Heart left ventricle (tissue), 16 donors: ENCODE data around the gene CSNK1E. TPM values are rescaled to one million over a fixed set of nuclear protein-coding genes. Genes with fewer than 3 reads are reported as not detected.

Experiments used
- ATAC-seq, 4 donors: fragments of 200-7000 bp; cut with Tn5 transposase; one replicate each; pipeline ENCODE4 v1.9.1; 2020 to 2022; ENCODE audit warnings: moderate library complexity in 4 of 4, mild to moderate bottlenecking in 3 of 4, moderate number of reproducible peaks in 1 of 4
- DNase-seq, 5 donors: peaks; one replicate each; pipeline ENCODE4 v3.0.0-alpha.2; 2020
- H3K27ac ChIP-seq, 12 donors: fragments of 200-600 bp; sonication (generic) in 4 of 12; one replicate each; pipeline versions ENCODE4 v1.5.0 to v1.8.0; 2016 to 2022; ENCODE audit warnings: mild to moderate bottlenecking in 2 of 12
- H3K27me3 ChIP-seq, 9 donors: fragments of 200-600 bp; sonication (generic) in 2 of 9; one replicate each; pipeline versions ENCODE4 v1.5.1 to v1.8.0; 2016 to 2022; ENCODE audit warnings: mild to moderate bottlenecking in 3 of 9
- H3K36me3 ChIP-seq, 9 donors: fragments of 200-600 bp; sonication (generic) in 2 of 9; one replicate each; pipeline versions ENCODE4 v1.5.0 to v1.8.0; 2018 to 2022; ENCODE audit warnings: mild to moderate bottlenecking in 2 of 9
- H3K4me1 ChIP-seq, 12 donors: fragments of 200-600 bp; sonication (generic) in 4 of 12; one replicate each; pipeline versions ENCODE4 v1.5.0 to v1.8.0; 2016 to 2022; ENCODE audit warnings: mild to moderate bottlenecking in 3 of 12
- H3K4me3 ChIP-seq, 12 donors: fragments of 200-600 bp; sonication (generic) in 4 of 12; one replicate each; pipeline versions ENCODE4 v1.5.0 to v1.8.0; 2017 to 2022; ENCODE audit warnings: mild to moderate bottlenecking in 9 of 12, moderate library complexity in 4 of 12
- H3K9me3 ChIP-seq, 12 donors: fragments of 200-600 bp; sonication (generic) in 4 of 12; one replicate each; pipeline versions ENCODE4 v1.5.0 to v1.8.0; 2016 to 2022; ENCODE audit warnings: mild to moderate bottlenecking in 1 of 12
- POLR2A ChIP-seq, 2 donors: fragments of 450-650 bp; IDR thresholded peaks; one replicate each; pipeline ENCODE4 v1.6.1; 2017; ENCODE audit warnings: antibody characterized with exemption in 2 of 2, mild to moderate bottlenecking in 2 of 2, moderate library complexity in 2 of 2
- WGBS, 4 donors: extraction: QIAGEN DNeasy Blood & Tissue Kit in 2 of 4; methylation state at CpG; one replicate each; pipeline versions ENCODE4 v1.1.5 to v1.1.7; 2013 to 2018; 5-methylcytosine and 5-hydroxymethylcytosine counted together
- intact Hi-C, 10 donors: fragments of 100-400 bp; cut with DNase I; formaldehyde crosslinking; loops; one replicate each; pipeline versions ENCODE4 v1.11.1 to v1.14.2; 2022
- polyA plus RNA-seq, 2 donors: library from polyadenylated mRNA; stranded (reverse); fragments of 200-250 nt; gene quantifications; one replicate each; pipeline ENCODE4 v1.2.3, GENCODE V29; 2013
- total RNA-seq, 9 donors: library from RNA; depleted of rRNA in 2 of 9; stranded (reverse); fragments of >200 nt in 2 of 9; fragmentation: NEBNext Ultra II Directional in 3 of 9; extraction: Animal tissue kit (Norgen Biotek cat#: 25700) in 3 of 9; gene quantifications; one replicate each; pipeline versions ENCODE4 v1.1.0 to v1.2.4, GENCODE V29; 2016 to 2023
- TF ChIP-seq, protein P1 (sequence below), 12 donors: fragments of 200-600 bp; sonication (generic) in 4 of 12; IDR thresholded peaks; one replicate each; pipeline versions ENCODE4 v1.5.0 to v1.8.0; 2018 to 2022; ENCODE audit warnings: antibody characterized with exemption in 12 of 12, mild to moderate bottlenecking in 5 of 12
- donor health status: ischemic (EF 13 %, LVEDD 7.1; RV severe dilation, severe dysfunction).
- donor health status: healthy with polysubstance abuse.
- donor health status: DM: no; HTN: yes; CAD: no.
- donor health status: DM: no; HTN: no; CAD: no.
- donor health status: ischemic (EF 25% LVEDD 6.9; RV normal size, moderate dysfunction).
- donor health status: ischemic (EF 25% LVEDD 5.7; RV mildly dilated, moderate dysfunction).
- donor health status: healthy.
- donor health status: DM: yes; HTN: yes; CAD: no.
- donor health status: ischemic (EF 35%, LVEDD 5.7; RV mildly dilated, moderate dysfunction).
- donor health status: nonischemic (EF 11% LVEDD 7.7; RV severe dilation, severe dysfunction).
- donor health status: DM: yes; HTN: yes; CAD: no.
- donor health status: PGD.
- donor health status: ischemic (EF 29% LVEDD 5.4; RV normal size, mild dysfunction).
- donor health status: nonischemic (EF 23%, LVEDD 6.1; RV moderate dilation, normal function).

Gene CSNK1E
- total and polyA plus RNA-seq, 11 donors: 59.7 to 125 (median 72.6) TPM

DNA sequence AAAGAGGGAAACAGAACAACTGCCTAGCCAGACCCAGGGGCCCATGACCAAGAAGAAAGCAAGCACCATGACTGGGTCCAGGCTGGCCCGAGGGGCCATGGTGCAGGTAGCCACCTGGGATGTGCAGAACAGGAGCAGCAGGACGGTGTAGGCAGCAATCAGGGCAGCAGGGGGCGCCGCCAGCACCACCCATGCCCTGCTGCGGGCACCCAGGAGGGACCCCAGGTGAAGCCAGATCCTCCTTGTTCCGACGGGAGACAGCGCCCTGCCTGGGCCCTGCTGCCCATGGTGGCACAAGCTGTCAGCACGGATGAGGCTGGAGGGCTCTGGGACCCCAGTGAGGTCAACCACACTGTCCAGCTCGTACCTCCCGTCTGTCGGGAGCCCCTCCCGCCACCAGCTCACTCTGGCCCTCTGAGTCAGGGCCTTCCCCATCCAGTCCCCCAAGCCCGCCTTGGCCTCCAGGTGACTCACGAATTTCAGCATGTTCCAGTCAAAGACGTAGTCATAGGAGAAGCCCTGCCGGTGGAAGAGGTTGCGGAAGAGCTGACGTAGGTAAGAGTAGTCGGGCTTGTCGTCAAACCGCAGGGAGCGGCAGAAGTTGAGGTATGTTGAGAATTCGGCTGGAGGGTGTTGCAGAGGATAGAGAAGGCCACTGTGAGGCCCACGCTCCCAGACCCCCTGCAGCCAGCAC is 18.8 kb downstream of the CSNK1E start:
- Histone ChIP-seq H3K27ac (no peak overlapping the region), H3K27me3 (no peaks in the 10 kb centered on the region), H3K4me3 (no peak overlapping the region), H3K9me3 (no peaks in the 10 kb centered on the region), H3K4me1 (peaks cover 0 to 32% (median 7%) of the 10 kb centered on the region in 12 donors), H3K36me3 (peaks cover 0 to 100% (median 97%) of the 10 kb centered on the region in 9 donors)
- ATAC-seq: peak in 1 of 4 donors; percentile 22
- 89 to 91% (median 90%) methylated on average over 21 to 25 of the region's 25 CpGs for WGBS, 4 donors
- TF ChIP-seq, protein P1, sequence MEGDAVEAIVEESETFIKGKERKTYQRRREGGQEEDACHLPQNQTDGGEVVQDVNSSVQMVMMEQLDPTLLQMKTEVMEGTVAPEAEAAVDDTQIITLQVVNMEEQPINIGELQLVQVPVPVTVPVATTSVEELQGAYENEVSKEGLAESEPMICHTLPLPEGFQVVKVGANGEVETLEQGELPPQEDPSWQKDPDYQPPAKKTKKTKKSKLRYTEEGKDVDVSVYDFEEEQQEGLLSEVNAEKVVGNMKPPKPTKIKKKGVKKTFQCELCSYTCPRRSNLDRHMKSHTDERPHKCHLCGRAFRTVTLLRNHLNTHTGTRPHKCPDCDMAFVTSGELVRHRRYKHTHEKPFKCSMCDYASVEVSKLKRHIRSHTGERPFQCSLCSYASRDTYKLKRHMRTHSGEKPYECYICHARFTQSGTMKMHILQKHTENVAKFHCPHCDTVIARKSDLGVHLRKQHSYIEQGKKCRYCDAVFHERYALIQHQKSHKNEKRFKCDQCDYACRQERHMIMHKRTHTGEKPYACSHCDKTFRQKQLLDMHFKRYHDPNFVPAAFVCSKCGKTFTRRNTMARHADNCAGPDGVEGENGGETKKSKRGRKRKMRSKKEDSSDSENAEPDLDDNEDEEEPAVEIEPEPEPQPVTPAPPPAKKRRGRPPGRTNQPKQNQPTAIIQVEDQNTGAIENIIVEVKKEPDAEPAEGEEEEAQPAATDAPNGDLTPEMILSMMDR (IDR thresholded peaks at IDR 0.05): peak in 9 of 12 donors; percentile 18 to 45 (median 36)
- TF ChIP-seq POLR2A (IDR thresholded peaks at IDR 0.05): no peak
- intact Hi-C loops: no loop called here
- no peak for DNase-seq

DNA sequence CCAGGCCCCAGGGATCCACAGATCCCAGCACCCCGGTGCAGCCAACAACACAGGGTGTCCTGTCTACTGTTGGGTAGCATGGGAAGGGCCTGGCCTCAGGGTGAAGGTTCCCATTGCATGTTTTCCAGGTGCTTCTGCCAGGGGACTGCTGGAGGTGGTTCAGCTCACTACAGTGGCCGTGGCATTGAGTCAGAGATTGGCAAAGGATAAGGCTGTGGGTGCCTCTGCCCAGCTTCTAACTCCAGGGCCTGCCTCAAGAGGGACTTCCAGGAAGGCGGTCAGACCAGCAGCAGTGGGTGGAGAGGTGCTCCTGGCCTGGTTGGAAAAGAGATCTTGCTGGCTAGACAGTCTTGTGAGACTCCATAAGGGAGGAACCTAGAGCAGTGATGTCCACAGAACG is 20.9 kb downstream of the CSNK1E start:
- DNase-seq (no peak), ATAC-seq (no peak)
- no peak overlapping the region for H3K4me3 ChIP-seq
- no peaks in the 10 kb centered on the region for H3K27me3 ChIP-seq
- no peaks in the 10 kb centered on the region for H3K9me3 ChIP-seq
- 68 to 81% (median 71%) methylated on average over 4 of the region's 4 CpGs for WGBS, 4 donors
- peaks cover 0 to 38% (median 3%) of the 10 kb centered on the region in 12 donors for H3K4me1 ChIP-seq
- TF ChIP-seq, protein P1 (IDR thresholded peaks at IDR 0.05): no peak
- TF ChIP-seq POLR2A (IDR thresholded peaks at IDR 0.05): no peak
- H3K27ac ChIP-seq: peak overlapping the region in 1 of 12 donors; percentile 5
- intact Hi-C loops: no loop called here
- H3K36me3 ChIP-seq: peaks cover 0 to 100% (median 94%) of the 10 kb centered on the region in 9 donors

DNA sequence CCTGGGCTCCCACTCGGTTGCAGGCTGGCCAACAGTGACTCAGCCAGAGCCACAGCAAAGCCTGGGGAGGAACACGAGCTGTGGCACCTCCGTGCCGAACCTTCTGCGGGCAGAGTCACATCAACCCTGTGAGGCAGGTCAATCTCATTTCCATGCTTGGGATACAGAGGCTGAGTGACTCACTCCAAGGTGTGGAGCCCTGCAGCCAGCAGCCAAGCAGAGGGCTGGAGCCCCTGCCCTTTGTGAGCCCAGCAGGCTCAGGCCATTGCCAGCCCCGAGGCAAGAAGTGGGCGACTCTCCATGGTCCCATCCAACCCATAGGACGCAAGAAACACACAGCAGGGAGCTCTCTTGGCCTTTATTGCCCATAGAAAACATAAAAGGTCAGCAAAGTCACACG is 21.4 kb downstream of the CSNK1E start:
- no peak for ATAC-seq
- DNase-seq: no peak
- WGBS, 4 donors: 87 to 95% (median 89%) methylated on average over 4 to 9 of the region's 9 CpGs
- intact Hi-C loops: no loop called here
- H3K27me3 ChIP-seq: no peaks in the 10 kb centered on the region
- H3K4me1 ChIP-seq: peaks cover 0 to 39% (median 3%) of the 10 kb centered on the region in 12 donors
- TF ChIP-seq POLR2A (IDR thresholded peaks at IDR 0.05): no peak
- TF ChIP-seq, protein P1 (IDR thresholded peaks at IDR 0.05): no peak
- peaks cover 0 to 100% (median 92%) of the 10 kb centered on the region in 9 donors for H3K36me3 ChIP-seq
- H3K4me3 ChIP-seq: no peak overlapping the region
- H3K27ac ChIP-seq: peak overlapping the region in 1 of 12 donors; percentile 6
- no peaks in the 10 kb centered on the region for H3K9me3 ChIP-seq

DNA sequence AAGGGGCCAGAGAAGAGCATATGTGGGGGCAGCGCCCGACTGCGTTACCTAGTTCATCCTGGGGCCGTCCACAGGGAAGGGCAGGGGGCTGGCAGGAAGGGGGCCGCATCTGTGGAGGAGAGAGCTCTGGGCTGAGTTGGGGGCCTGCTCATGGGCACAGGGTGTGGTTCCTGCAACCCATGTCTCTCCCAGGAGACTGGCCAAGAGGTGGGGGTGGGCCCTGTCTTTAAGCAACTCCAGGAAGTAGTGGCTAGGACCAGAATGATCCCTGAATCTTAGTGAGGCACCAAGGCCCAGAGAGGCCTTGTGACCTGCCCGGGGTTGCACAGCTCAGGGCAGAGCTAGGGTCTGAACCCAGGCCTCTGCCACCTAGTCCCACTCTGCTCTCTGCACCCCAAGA is 21.9 kb downstream of the CSNK1E start:
- 87 to 91% (median 89%) methylated on average over 6 of the region's 6 CpGs for WGBS, 4 donors
- Histone ChIP-seq H3K27ac (peak overlapping the region in 4 of 12 donors; percentile 33 to 72 (median 70)), H3K4me1 (peaks cover 0 to 35% (median 3%) of the 10 kb centered on the region in 12 donors), H3K36me3 (peaks cover 0 to 100% (median 92%) of the 10 kb centered on the region in 9 donors), H3K27me3 (no peaks in the 10 kb centered on the region), H3K9me3 (no peaks in the 10 kb centered on the region), H3K4me3 (no peak overlapping the region)
- TF ChIP-seq, protein P1 (IDR thresholded peaks at IDR 0.05): no peak
- TF ChIP-seq POLR2A (IDR thresholded peaks at IDR 0.05): no peak
- no peak for ATAC-seq
- DNase-seq: no peak
- intact Hi-C loops: no loop called here
